SK-N-MC (cell line): Measurements from ENCODE around the gene SOWAHA.

Experiments
- EZH2 ChIP-seq: fragments of 200-600 bp; sonication (generic); IDR thresholded peaks from one replicate; pipeline ENCODE4 v1.6.1; 2017; ENCODE audit warnings: antibody characterized with exemption
- POLR2AphosphoS5 ChIP-seq: IDR thresholded peaks from 2 replicates; pipeline ENCODE4 v1.6.1; 2012; ENCODE audit warnings: mild to moderate bottlenecking, low read depth, low read length, borderline replicate concordance

- TF ChIP-seq EZH2 (no peak), POLR2AphosphoS5 (no peak)
These were observed 4.7 kb upstream of the SOWAHA start for GRCh38 chr5:132808448-132808847.
